CD4-positive, alpha-beta T cell treated with Interleukin-12 subunit alpha and Interleukin-12 subunit beta, for 1 hour (primary cell): ENCODE results near the gene PITPNM3.

ENCODE experiments used
- DNase-seq: peaks from one replicate; pipeline ENCODE4 v3.0.0-alpha.2; 2020

The PITPNM3 gene

DNA sequence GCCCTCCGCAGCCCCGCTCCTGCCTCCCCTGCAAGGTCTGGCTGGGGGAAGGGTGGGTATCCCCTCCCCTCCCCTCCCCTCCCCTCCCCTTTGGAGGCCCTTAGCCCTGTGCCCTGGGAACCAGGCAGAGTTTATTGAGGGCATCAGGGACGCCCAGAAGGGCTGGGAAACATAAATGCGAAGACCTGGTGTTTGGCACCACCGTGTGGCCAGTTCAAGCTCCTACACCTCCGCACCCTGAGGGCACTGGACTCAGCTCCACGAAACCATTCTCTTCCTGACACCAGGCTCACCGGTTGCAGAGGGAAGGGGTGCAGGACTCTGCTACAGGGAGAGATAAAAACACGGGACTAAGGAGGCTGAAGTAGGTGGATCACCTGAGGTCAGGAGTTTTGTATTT, 120.4 kb downstream of the PITPNM3 start:
- peak; percentile 66 for DNase-seq

DNA sequence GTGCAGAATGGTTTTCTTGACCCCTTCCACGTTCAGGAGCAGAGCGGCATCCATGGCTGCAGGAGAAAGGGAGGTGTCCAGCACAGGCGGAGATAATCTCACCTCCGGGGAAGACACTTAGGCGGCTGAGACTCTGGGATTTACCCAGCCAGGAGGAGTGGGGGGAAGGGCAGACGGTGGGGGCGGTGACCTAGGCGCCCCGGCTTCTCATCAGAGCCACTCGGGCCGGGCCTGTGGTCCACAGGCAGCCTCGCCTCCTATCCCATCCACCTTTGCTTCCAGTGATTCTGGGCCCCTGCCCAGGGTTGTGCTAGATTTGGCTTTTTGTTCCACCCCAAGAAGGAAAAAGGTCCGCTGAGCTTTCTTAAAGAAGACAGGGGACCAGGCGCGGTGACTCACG, 121.3 kb downstream of the PITPNM3 start, which contains the start of gene AIPL1:
Gene AIPL1, minus strand, starts transcription at position 71 of the 400 bp plus-strand sequence. Its CDS starts 17 bp downstream, at position 54.
- DNase-seq = no peak

DNA sequence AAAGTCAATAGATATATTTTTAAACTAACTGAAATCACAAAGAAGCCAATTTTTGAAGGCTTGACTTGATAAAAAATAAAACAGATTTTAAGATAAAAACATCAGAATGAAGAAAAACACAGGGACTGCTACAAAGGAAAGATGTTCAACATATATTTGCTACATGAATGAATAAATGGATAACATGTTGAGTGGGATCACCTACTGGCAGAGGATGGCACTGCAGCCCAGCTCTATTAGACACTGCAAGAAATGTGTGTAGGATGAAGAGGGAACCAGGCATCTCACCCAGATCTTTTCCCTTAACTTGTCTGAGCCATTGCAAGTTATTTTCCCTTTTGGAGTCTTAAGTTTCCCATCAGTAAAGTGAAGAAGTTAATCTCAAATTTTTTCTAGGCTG, 125.6 kb downstream of the PITPNM3 start:
- DNase-seq = no peak

DNA sequence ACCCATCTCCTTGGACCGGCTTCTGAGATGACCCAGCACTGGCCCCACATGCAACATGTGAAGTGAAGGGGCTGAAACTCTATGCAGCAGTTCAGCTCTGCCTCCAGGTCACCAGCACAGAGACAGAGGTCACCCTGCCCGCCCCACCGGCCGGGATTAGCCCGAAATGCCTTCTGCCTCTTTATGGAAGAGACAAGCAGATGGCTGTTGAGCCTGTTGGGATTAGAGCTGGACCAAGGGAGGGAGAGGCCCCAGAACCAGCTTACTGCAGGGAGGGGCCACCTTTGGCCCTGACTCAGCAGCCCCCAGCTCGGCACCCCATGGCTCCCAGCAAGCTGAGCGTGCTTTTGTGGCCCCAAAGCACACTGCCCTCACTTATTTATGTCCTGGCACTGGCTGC, 127.1 kb downstream of the PITPNM3 start:
- DNase-seq = no peak

DNA sequence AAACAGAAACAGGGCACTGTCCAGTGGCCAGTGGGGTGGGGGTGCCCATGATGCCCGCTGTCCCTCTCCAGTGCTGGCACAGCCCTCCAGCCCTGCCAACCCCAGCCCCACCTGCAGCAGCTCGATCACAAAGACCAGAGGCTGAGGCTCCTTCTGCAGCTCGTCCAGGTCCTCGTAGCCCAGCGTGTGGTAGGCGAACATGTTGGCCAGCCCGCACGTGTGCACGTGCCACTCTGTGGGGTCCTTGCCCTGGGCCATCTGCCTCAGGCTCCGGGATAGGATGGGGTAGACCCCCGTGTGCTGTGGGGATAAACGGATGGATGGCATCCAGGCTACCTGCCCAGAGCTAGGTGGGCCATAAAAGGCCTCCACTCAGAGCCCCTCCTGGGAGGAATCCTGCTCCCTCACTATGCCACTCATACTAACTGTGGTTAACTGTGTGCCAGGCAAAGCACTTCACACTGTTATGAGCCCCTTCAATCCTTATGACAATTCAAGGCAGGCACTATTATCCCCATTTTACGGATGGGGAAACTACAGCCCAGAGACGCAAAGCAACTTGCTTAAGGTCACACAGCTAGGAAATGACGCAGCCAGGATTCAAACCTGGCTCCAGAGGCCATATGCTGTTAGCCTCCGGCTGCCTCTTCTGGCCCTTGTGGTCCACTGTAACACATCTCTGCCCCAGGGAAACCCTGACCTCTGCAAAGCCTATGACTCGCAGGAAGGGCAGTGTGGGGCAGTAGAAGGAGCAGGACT, 128.0 kb downstream of the PITPNM3 start:
- DNase-seq = no peak

DNA sequence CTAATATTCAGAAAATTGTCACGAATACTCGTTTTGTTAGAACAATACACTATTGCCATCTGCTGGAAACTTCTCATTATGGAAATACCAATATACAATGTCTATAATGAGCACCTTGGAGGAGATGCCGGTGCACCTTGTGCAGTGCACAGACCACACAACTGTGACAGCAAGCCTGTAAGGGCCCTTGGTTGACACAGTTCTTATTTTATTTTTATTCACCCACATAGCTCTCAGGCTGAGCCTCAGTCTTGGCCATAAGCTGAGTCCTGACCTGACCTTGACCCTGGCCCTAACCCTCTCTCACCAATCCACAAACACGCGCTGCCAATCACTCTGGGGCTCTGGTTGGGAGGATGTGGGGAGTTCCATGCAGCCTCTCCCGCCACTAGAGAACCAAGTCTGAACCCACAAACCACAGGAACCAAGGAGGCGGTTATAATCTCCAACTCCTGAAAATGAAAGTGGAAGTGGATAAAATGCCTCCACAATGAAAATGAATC, 129.0 kb downstream of the PITPNM3 start:
- DNase-seq = peak; percentile 57

DNA sequence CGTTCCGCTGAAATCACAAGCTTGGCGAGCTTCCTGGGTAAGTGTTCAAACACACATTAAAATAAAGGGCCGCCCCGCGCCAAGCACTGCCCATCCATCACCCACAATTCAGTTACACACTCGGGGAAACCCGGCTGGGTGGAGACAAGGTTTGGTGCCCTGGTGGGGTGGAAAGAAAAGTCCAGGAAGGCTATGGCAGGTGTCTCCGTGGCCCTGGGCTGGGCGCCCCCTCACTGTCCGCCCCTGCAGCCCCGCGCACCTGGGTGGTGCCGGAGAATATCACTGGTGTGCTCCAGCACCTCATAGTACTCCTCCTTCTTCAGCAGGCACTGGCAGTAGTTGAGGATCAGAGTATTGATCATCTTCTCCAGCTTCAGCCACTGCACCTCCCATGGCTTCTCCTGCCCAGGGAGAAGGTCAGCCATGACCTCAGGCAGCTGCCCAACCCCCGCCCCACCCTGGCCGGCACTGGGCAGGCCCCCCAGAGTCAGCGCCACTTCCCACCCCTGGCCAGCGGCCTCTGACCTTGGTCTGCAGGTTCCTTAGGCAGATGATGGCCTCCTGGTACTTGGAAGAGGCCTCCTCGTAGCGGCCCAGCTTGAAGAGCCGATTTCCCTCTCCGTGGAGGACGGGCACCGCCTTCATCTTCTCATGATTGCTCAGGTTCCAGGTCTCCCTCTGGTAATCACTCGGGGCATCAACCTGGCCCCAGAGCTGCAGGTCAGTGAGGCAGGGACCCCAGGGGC, 129.8 kb downstream of the PITPNM3 start:
- no peak for DNase-seq

DNA sequence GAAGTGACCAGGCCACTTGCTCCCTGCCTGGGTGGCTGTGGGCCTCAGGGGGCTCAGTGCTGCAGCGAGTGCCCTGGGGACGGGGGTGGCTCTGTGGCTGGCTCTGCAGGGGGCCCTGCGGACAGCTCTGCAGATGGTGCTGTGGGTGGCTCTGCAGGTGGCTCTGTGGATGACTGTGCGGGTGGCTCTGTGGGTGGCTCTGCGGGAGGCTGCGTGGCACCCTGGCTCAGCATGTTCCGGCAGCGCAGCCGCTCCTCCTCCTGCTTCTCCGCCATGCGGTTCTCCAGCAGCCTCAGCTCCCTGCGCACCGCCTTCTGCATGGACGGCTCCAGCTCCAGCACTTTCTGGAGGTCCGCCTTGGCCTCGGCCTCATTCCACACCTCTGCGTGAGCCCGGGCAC, 130.9 kb downstream of the PITPNM3 start:
- no peak for DNase-seq

DNA sequence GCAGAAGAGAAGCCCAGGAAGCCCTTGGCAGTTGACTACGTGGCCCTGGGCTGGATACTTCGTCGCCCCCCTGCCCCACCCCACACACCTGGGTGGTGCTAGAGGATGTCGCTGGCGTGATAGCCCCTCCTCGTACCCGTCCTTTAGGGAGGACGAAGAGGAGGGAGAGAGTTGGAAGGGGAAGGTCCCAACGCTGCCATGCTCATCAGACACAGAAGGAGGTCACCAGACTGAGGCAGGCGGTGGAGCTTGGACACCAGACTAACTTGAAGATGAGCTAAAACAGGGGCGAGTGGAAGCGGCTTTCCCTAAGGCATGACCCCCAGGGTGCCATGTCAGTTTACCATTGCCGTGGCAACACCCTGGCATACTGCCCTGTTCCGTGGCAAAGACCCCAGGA, 132.4 kb downstream of the PITPNM3 start:
- no peak for DNase-seq

DNA sequence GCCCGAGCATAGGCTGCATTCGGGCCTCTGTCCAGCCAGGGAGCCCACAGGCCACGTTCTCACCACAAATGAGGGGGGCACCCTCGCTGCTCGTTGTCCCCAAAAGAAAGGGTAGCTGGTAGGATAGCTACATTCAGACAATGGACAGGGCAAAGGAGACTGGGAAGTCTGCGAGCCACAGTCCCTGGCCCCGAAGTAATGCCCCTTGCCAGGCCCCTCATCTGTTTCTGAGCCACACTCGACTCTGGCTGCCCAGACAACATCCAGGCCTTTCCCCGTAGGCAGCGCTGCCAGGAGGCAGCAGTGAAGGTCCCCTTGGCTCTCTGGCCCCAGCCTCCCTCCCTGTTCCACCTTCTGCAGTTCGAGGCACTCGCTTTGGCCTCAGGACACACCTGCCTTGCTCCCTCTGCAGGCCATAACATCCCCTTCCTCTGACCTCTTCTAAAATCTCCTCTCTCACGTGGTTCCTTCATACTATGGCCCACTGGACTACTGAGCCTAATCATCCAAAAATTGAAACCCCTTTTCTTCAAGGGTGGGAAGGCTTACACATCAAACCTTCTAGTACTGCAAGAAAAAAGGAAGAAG, 133.6 kb downstream of the PITPNM3 start:
- no peak for DNase-seq

DNA sequence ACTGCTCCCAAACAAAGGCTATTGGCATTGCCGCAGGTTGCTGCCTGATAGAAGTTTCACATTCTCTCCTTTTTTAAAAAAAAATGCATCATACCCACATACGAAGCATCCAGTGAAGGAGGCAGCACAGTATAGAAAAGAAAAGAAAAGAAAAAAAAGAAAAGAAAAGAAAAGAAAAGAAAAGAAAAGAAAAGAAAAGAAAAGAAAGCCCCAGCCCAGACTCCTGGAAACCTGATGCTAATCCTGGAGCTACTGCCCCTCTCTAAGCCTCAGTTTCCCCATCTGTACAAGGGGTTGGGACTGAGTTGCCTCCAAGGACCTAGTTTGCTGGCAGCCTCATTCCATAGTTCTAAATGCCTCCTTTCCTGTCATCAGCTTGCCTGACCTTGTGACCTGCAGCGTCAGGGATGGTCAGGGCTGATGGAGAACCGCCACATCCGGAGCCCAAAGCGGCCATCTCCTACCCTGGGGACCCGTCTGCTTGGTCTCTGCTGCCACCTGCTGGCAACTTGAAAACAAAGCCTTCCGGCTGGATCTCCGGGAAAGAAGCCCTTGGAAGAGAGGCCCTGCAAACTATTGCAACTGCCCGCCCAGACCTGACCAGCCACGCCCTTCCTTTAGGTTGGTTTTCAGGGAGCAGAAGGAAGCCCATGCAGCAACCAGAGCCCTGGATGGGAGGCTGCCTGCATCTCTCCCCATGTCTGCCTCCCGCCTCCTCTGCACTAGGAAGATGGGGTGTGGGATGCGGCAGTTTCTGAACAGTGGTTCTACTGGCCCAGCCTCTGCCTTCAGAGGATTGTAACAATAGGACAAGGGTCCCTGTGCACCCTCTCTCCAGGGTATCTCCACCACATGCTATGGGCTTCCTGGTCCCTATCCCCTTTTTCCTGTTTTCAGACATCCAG, 134.4 kb downstream of the PITPNM3 start:
- DNase-seq = peak; percentile 73

DNA sequence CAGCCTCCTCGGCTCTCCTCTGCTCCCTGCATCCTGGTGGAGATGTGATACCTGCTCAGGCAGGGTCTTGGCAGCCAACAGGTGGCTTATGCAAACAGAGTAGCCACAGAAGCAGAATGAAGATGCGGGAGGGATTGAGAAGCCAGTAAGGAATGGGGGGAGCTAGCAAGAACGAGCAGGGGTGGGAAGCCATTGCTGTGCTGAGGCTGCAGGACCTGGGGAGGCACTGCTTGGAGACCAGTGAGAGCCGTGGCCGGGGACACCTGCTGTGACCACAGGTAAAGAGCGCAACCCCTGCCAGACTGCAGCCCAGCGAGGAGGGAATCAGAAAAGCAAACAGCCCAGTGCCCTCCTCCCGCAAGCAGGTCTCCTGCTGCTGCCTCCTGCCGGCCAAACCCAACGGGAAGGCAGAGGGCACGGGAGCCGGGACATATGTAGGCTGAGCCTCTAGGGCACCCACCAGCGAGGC, 136.1 kb downstream of the PITPNM3 start:
- DNase-seq = no peak

DNA sequence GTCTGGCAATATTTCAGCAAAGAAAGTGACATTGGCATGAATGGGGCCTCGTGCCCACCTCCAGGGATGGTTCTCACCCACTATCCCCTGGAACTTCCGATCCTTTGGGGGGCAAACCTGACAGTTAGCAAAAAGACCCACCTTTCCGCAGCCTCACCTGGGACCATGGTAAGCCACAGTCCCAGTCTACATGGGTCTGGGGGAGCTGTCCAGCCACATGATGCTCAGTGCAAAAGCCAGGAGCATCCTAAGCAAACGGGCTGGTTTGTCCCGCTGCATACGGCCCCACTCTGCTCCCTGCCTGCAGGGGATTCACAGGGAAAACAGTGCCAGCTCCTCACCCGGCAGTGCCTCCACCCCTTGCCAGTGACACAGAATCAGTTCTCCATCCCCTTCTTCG, 140.7 kb downstream of the PITPNM3 start:
- DNase-seq = no peak

DNA sequence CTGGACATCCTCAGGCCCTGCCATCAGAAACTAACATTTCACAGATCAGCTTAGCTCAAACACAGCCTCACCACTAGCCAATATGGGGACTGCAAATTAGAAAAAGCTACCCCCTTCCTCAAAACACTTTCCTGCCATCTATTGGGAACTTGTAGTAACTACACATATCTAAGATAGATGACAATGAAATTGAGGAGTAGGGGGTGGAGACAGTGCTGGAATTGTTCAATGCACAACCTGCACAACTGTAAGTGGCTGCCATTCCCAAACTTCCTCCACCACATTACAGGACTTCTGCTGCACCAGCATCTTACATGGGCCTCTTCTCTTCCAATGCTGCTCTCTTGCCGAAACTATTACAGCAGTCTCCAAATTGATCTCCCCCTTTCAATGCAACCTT, 143.3 kb downstream of the PITPNM3 start:
- no peak for DNase-seq

DNA sequence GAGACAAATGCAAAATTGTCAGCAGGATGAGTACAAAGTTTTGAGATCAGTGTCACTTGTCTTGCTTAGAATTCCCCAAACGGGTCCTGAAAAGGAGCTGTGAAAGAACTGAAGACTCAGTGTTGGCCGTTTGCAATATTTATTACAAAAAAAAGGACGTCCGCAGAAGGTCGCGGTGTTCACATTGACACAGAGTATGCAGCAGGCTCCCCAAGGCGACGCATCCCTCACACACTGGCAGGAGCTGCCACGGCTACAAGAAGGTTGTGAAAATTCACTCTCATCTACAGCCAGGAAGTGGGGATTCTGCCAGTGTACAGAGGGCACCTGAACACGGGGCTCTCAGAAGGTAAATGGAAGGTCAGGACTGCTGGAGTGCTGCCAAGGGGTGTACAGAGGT, 147.6 kb downstream of the PITPNM3 start:
- DNase-seq = no peak

DNA sequence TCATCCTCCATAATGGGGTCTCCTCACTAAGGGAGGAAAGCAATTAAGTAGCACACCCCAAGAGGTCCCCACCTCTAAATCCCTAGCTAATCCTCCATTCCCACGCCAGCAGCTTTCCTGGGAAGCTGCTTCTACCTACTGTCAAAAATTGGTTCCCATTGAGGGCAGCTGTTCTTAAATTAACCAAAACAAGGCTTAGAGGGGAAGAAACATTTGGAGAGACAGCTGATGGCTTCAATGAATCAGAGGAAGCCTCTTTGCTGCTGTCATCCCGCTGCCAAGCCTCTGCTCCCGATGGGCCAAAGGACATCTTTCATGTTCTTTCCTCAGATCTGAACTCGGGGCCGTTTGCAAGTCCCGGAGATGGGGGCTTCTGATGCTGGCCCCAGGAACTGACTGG, 148.1 kb downstream of the PITPNM3 start:
- no peak for DNase-seq

DNA sequence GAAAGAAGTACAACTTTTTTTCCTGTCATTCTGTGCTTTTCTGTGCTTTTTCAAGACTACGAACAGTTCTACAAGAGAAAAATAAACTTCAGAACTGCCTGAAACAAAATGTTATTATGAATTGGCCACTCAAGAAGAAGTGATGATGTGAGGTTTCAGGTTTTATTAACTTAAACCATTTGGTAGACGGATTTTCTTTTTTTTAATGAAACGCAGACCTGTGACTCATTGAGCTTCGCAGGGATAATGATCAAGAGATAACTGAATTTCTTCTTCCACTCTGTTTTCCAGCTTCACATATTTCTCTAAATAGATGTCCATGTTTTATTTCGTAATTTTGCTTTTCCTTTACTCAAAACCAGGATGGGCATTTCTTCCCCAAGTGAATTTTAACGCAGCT, 154.1 kb downstream of the PITPNM3 start:
- DNase-seq = no peak
